Glutamatergic neuron (in vitro differentiated cells): ENCODE results near the gene MSANTD3. TPM values are rescaled to one million over a fixed set of nuclear protein-coding genes. Genes with fewer than 3 reads are reported as not detected.
A peak's percentile ranks its signal among the peaks of the same experiment; 100 is the strongest.
"Not testable (repeated sequence)": the region's sequence is repeated elsewhere in the genome, so short reads cannot be mapped to it uniquely, and the experiment has no call there.

ENCODE experiments used
- DNase-seq: peaks from one replicate; pipeline ENCODE4 v3.0.0; 2022
- H3K27ac Mint-ChIP-seq: one replicate; pipeline ENCODE4 v1.8.0; 2020; ENCODE audit warnings: mild to moderate bottlenecking, mixed read lengths, inconsistent platforms; ENCODE audit not compliant: unreplicated experiment
- H3K27me3 Mint-ChIP-seq: one replicate; pipeline ENCODE4 v1.8.0; 2020; ENCODE audit warnings: mild to moderate bottlenecking, moderate library complexity, mixed read lengths, inconsistent platforms; ENCODE audit not compliant: unreplicated experiment
- H3K36me3 Mint-ChIP-seq: one replicate; pipeline ENCODE4 v1.8.0; 2020; ENCODE audit warnings: mild to moderate bottlenecking, mixed read lengths, inconsistent platforms; ENCODE audit not compliant: unreplicated experiment
- H3K4me1 Mint-ChIP-seq: one replicate; pipeline ENCODE4 v1.8.0; 2020; ENCODE audit warnings: mild to moderate bottlenecking, low read depth, mixed read lengths, inconsistent platforms; ENCODE audit not compliant: unreplicated experiment
- H3K4me3 Mint-ChIP-seq: one replicate; pipeline ENCODE4 v1.8.0; 2020; ENCODE audit warnings: mild to moderate bottlenecking, mixed read lengths, inconsistent platforms; ENCODE audit not compliant: unreplicated experiment
- H3K9me3 Mint-ChIP-seq: one replicate; pipeline ENCODE4 v1.8.0; 2020; ENCODE audit warnings: mild to moderate bottlenecking, moderate library complexity, mixed read lengths, inconsistent platforms; ENCODE audit not compliant: unreplicated experiment
- CTCF ChIP-seq: fragments of 200-600 bp; sonication (generic); IDR thresholded peaks from one replicate; pipeline ENCODE4 v1.5.0; 2021; ENCODE audit not compliant: partially characterized antibody, unreplicated experiment
- total RNA-seq: library from RNA; stranded (reverse); fragmentation: NEBNext Ultra II Directional; extraction: Animal tissue kit (Norgen Biotek cat#: 25700); gene quantifications from one replicate; pipeline ENCODE4 v1.2.1, GENCODE V29; 2021; ENCODE audit not compliant: unreplicated experiment

The MSANTD3 gene
- total RNA-seq, 1 donor from 2014 or later, result 49.3 TPM

GRCh38 chr9:100409176-100409556 is 17.8 kb upstream of the MSANTD3 start:
- H3K4me3 Mint-ChIP-seq, result no peak overlapping the region
- peaks cover 11% of the 10 kb centered on the region for H3K4me1 Mint-ChIP-seq
- peaks cover 11% of the 10 kb centered on the region for H3K36me3 Mint-ChIP-seq
- no peak for DNase-seq
- H3K9me3 Mint-ChIP-seq, result peaks cover 3% of the 10 kb centered on the region
- TF ChIP-seq CTCF, result no peak
- H3K27ac Mint-ChIP-seq, result peak overlapping the region; percentile 19
- H3K27me3 Mint-ChIP-seq, result peaks cover 3% of the 10 kb centered on the region

DNA sequence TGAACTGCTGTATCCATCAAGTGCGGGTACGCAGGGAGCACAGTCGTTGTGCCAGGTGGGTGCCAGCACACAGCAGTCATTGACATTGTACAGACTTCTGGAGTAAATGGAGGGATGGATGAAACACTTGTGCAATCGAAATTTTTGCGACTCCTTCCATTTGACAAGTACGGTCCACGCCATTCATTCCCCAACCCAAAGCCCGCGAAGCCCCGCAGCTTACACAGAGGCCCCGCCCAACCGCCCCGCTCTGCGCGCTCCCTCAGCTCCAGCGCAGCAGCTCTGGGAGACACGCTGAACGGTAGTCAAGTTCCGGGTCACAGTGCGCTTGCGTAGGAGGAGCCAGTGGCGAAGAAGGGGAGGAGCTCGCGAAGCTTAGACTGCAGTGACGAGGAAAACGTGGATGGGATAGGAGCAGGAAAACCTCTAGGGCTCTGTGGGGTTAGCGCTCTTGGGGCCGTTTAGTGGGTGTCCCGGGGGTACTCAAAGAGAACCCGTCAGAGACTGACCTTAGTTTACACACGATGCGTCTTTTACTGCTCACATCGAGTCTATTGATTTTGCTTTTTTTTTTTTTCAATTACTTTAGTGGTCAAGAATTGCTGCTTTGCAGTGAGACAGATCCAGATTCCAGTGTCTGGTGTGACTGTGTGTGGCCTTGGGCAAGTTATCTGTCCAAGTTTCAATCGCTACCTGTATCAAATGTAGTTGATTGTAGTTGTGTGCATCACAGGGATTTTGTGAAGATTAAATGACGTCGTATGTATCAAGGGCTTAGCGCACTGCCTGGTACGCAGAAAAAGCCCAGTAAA is 15.3 kb upstream of the MSANTD3 start:
- peak overlapping the region; percentile 68 for H3K4me3 Mint-ChIP-seq
- no peak overlapping the region for H3K27ac Mint-ChIP-seq
- H3K9me3 Mint-ChIP-seq, result peaks cover 3% of the 10 kb centered on the region
- no peak for TF ChIP-seq CTCF
- H3K4me1 Mint-ChIP-seq, result peaks cover 11% of the 10 kb centered on the region
- peaks cover 3% of the 10 kb centered on the region for H3K27me3 Mint-ChIP-seq
- H3K36me3 Mint-ChIP-seq, result no peaks in the 10 kb centered on the region
- peak; percentile 91 for DNase-seq

DNA sequence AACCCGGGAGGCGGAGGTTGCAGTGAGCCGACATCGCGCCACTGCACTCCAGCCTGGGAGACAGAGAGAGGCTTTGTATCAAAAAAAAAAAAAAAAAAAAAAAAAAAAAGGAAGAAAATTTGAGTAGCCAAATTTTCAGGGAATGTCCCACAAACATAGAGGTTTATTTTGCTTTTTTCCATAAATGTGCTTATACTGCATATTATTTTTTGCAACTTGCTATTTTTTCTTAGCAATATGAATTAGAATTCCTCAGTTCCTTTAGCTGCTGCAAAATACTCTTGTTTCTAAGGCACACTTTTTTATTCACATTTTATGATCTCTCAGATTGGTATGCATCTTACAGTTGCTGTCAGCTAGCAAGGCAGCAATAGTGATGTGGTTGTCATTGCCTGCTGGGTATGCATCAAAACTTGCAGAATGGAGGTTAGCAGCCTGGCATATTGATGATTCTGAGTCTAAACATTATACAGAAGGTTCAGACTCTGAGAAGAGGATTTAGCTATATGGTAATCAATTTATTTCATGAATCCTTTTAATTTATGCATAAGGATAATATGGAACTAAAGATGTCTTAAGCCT is 13.0 kb upstream of the MSANTD3 start:
- TF ChIP-seq CTCF, result no peak
- Mint-ChIP-seq H3K27ac (no peak overlapping the region), H3K9me3 (peaks cover 1% of the 10 kb centered on the region), H3K36me3 (no peaks in the 10 kb centered on the region), H3K27me3 (peaks cover 3% of the 10 kb centered on the region), H3K4me3 (no peak overlapping the region), H3K4me1 (peaks cover 8% of the 10 kb centered on the region)
- DNase-seq, result no peak

GRCh38 chr9:100417815-100418214 is 9.1 kb upstream of the MSANTD3 start:
- Mint-ChIP-seq H3K36me3 (no peaks in the 10 kb centered on the region), H3K27ac (no peak overlapping the region), H3K4me1 (no peaks in the 10 kb centered on the region), H3K4me3 (no peak overlapping the region), H3K27me3 (no peaks in the 10 kb centered on the region), H3K9me3 (peaks cover under 1% of the 10 kb centered on the region)
- TF ChIP-seq CTCF, result no peak
- DNase-seq, result no peak

GRCh38 chr9:100419166-100419565 is 7.8 kb upstream of the MSANTD3 start:
- no peak for DNase-seq
- Mint-ChIP-seq H3K4me3 (no peak overlapping the region), H3K9me3 (no peaks in the 10 kb centered on the region), H3K27ac (no peak overlapping the region), H3K36me3 (no peaks in the 10 kb centered on the region), H3K27me3 (no peaks in the 10 kb centered on the region), H3K4me1 (no peaks in the 10 kb centered on the region)
- no peak for TF ChIP-seq CTCF

DNA sequence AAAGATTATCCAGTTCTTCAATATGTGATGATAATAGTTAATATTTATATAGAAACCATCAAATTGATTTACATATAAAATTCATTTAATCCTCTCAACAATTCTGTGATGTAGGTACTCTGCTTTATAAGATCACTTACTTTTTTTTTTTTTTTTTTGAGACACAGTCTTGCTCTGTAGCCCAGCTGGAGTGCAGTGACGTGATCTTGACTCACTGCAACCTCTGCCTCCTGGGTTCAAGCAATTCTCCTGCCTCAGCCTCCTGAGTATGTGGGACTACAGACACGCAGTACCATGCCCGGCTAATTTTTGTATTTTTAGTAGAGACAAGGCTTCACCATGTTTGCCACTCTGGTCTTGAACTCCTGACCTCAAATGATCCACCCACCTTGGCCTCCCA is 5.8 kb upstream of the MSANTD3 start:
- H3K27ac Mint-ChIP-seq, DNase-seq, H3K4me3 Mint-ChIP-seq, H3K27me3 Mint-ChIP-seq, H3K9me3 Mint-ChIP-seq, H3K4me1 Mint-ChIP-seq, H3K36me3 Mint-ChIP-seq: not testable (repeated sequence)
